Measurements from ENCODE around the gene SCFD2. TPM values are rescaled to one million over a fixed set of nuclear protein-coding genes. Genes with fewer than 3 reads are reported as not detected.

Gene SCFD2
- total RNA-seq, 4 donors from 2014 or later, result 14.3 to 37.8 (median 27.7) TPM

GRCh38 chr4:53050361-53050774, 315.5 kb downstream of the SCFD2 start:
- intact Hi-C loops (cut with DNase I), result no loop called here
- 81 to 91% methylated on average over 4 of the region's 4 CpGs for WGBS, 2 donors
- Histone ChIP-seq H3K9me3 (no peaks in the 10 kb centered on the region), H3K36me3 (no peaks in the 10 kb centered on the region), H3K4me1 (no peaks in the 10 kb centered on the region), H3K27me3 (no peaks in the 10 kb centered on the region), H3K27ac (no peak overlapping the region), H3K4me3 (no peak overlapping the region)
- TF ChIP-seq CTCF (IDR thresholded peaks at IDR 0.05) (no peak), POLR2A (IDR thresholded peaks at IDR 0.05) (no peak)
- no peak for DNase-seq

- Histone ChIP-seq H3K36me3 (no peaks in the 10 kb centered on the region), H3K27ac (no peak overlapping the region), H3K4me1 (no peaks in the 10 kb centered on the region), H3K9me3 (no peaks in the 10 kb centered on the region), H3K4me3 (no peak overlapping the region), H3K27me3 (no peaks in the 10 kb centered on the region)
- intact Hi-C loops (cut with DNase I), result no loop called here
- DNase-seq, result no peak
- TF ChIP-seq CTCF (IDR thresholded peaks at IDR 0.05), result no peak
- TF ChIP-seq POLR2A (IDR thresholded peaks at IDR 0.05), result no peak
- WGBS, 2 donors, result 92 to 100% methylated on average over 1 of the region's 1 CpG
Observed at GRCh38 chr4:53049528-53049927, 316.3 kb downstream of the SCFD2 start.

- WGBS, 2 donors, result 85 to 86% methylated on average over 2 of the region's 2 CpGs
- intact Hi-C loops (cut with DNase I), result no loop called here
Observed at GRCh38 chr4:53044651-53044960, 321.3 kb downstream of the SCFD2 start.

GRCh38 chr4:53043891-53044650, 321.8 kb downstream of the SCFD2 start:
- Histone ChIP-seq H3K9me3 (no peaks in the 10 kb centered on the region), H3K4me3 (no peak overlapping the region), H3K27ac (no peak overlapping the region), H3K36me3 (no peaks in the 10 kb centered on the region), H3K4me1 (no peaks in the 10 kb centered on the region), H3K27me3 (no peaks in the 10 kb centered on the region)
- intact Hi-C loops (cut with DNase I), result no loop called here
- no peak for DNase-seq
- no peak for TF ChIP-seq CTCF (IDR thresholded peaks at IDR 0.05)
- TF ChIP-seq POLR2A (IDR thresholded peaks at IDR 0.05), result no peak
- WGBS, 2 donors, result 40 to 61% methylated on average over 4 of the region's 4 CpGs

More at GRCh38 chr4:53044651-53044960, 321.3 kb downstream of the SCFD2 start:
- Histone ChIP-seq H3K4me3 (no peak overlapping the region), H3K4me1 (no peaks in the 10 kb centered on the region), H3K36me3 (no peaks in the 10 kb centered on the region), H3K9me3 (no peaks in the 10 kb centered on the region), H3K27ac (no peak overlapping the region), H3K27me3 (no peaks in the 10 kb centered on the region)
- no peak for TF ChIP-seq CTCF (IDR thresholded peaks at IDR 0.05)
- TF ChIP-seq POLR2A (IDR thresholded peaks at IDR 0.05), result no peak
- no peak for DNase-seq

GRCh38 chr4:53043055-53043454, 322.8 kb downstream of the SCFD2 start:
- H3K9me3 ChIP-seq, result no peaks in the 10 kb centered on the region
- TF ChIP-seq CTCF (IDR thresholded peaks at IDR 0.05) (no peak), POLR2A (IDR thresholded peaks at IDR 0.05) (no peak)
- H3K4me3 ChIP-seq, result no peak overlapping the region
- WGBS, 2 donors, result 79 to 81% methylated on average over 3 of the region's 3 CpGs
- H3K27me3 ChIP-seq, result no peaks in the 10 kb centered on the region
- H3K27ac ChIP-seq, result no peak overlapping the region
- DNase-seq, result no peak
- H3K36me3 ChIP-seq, result no peaks in the 10 kb centered on the region
- no peaks in the 10 kb centered on the region for H3K4me1 ChIP-seq
- intact Hi-C loops (cut with DNase I), result no loop called here
